ENCODE results near the gene PLEKHN1. TPM values are rescaled to one million over a fixed set of nuclear protein-coding genes. Genes with fewer than 3 reads are reported as not detected.

Gene PLEKHN1
- total and polyA plus RNA-seq, 2 of the 4 experiments (the other 2 are of a cell fraction): 0.54 to 2.1 TPM

- peak within 1 kb of the TSS; percentile 98 for H2AK9ac ChIP-seq (replicated peaks; ENCODE audit: low read depth, low read length, poor library complexity)
- peak within 1 kb of the TSS; percentile 96 for H3K14ac ChIP-seq (replicated peaks; ENCODE audit: low read depth, low read length)
- no peaks in the 10 kb centered on the region for H3K36me3 ChIP-seq (ENCODE audit: control insufficient read depth, insufficient read depth, low read length)
- H2BK120ac ChIP-seq (ENCODE audit: low read depth, low read length): peak within 1 kb of the TSS; percentile 85
- BruUV-seq (replicated peaks): no TSS peak
- H2BK20ac ChIP-seq (ENCODE audit: low read depth, low read length): peak within 1 kb of the TSS; percentile 69
- TF ChIP-seq MAZ (IDR thresholded peaks at IDR 0.05; ENCODE audit: borderline replicate concordance, low read depth, low read length): peak; percentile 33; the same call in 1 of the 2 replicates
- TF ChIP-seq BHLHE40 (IDR thresholded peaks at IDR 0.05; ENCODE audit: low read depth, low read length): peak; percentile 57; the same call in 1 of the 2 replicates
- no peak for TF ChIP-seq RAD21 (IDR thresholded peaks at IDR 0.05; ENCODE audit: low read length)
- no peak for TF ChIP-seq NFE2L2 (IDR thresholded peaks at IDR 0.05; ENCODE audit: low read depth, low read length)
- TF ChIP-seq MXI1 (IDR thresholded peaks at IDR 0.05; ENCODE audit: borderline replicate concordance, low read depth, low read length): peak; percentile 93
- TF ChIP-seq SMC3 (IDR thresholded peaks at IDR 0.05; ENCODE audit: low read depth, low read length): no peak
- TF ChIP-seq ELK1 (IDR thresholded peaks at IDR 0.05; ENCODE audit: borderline replicate concordance, low read depth, low read length): no peak
- no peak for TF ChIP-seq RCOR1 (IDR thresholded peaks at IDR 0.05; ENCODE audit: insufficient replicate concordance, low read length)
- peak; percentile 85 for TF ChIP-seq POLR2A (IDR thresholded peaks at IDR 0.05; ENCODE audit: low read depth, low read length)
- in situ Hi-C loops (cut with MboI; ENCODE audit: low sequenced_read_pairs) (no loop called here), dilution Hi-C loops (cut with HindIII; ENCODE audit: low sequenced_read_pairs, unreplicated experiment) (no loop called here), intact Hi-C loops (cut with micrococcal nuclease) (loop anchor here (2.0 kb wide), 1 partner anchor 27 kb away; no protein-coding TSS in a partner anchor)
- H2BK5ac ChIP-seq (ENCODE audit: low read depth, low read length, poor library complexity, severe bottlenecking): peak within 1 kb of the TSS; percentile 75
- peak within 1 kb of the TSS; percentile 56 for H3K18ac ChIP-seq (ENCODE audit: low read depth, low read length)
- no peaks in the 10 kb centered on the region for H3K9me1 ChIP-seq (ENCODE audit: insufficient read depth, low read length)
- H3K79me1 ChIP-seq (ENCODE audit: low read depth in 1 of 2, low read length in 2 of 2): peaks cover 0 to 11% of the 10 kb centered on the region in 2 experiments; a peak in 2 of 4 replicates
- ATAC-seq (ENCODE audit: low read depth): peak; percentile 95
- H2AK5ac ChIP-seq (ENCODE audit: low read depth, low read length): peak within 1 kb of the TSS; percentile 92
- peak; percentile 83 for DNase-seq
- H3K9ac ChIP-seq (ENCODE audit: low read depth, low read length): peak within 1 kb of the TSS; percentile 79
- H3K4me1 ChIP-seq (ENCODE audit: control insufficient read depth, insufficient read depth, low read length): peaks cover 4% of the 10 kb centered on the region
- H2BK15ac ChIP-seq (ENCODE audit: low read depth, low read length): peak within 1 kb of the TSS; percentile 86; the same call in 2 of the 3 replicates
- H3K27ac ChIP-seq (ENCODE audit: insufficient read depth, low read length): peak within 1 kb of the TSS; percentile 82
- H3K4ac ChIP-seq (ENCODE audit: low read depth, low read length): peak within 1 kb of the TSS; percentile 88
- H3K27me3 ChIP-seq (ENCODE audit: control insufficient read depth, insufficient read depth, low read length): no peaks in the 10 kb centered on the region
- peak within 1 kb of the TSS; percentile 86 for H3K4me2 ChIP-seq (ENCODE audit: low read depth, low read length)
- peak within 1 kb of the TSS; percentile 35 for H4K5ac ChIP-seq (ENCODE audit: low read depth, low read length)
- H4K20me1 ChIP-seq (ENCODE audit: insufficient read depth, low read length): no peaks in the 10 kb centered on the region
- H4K8ac ChIP-seq (ENCODE audit: low read depth in 2 of 2, low read length in 2 of 2): peak within 1 kb of the TSS; percentile 68 to 96
- ChIA-PET POLR2A (ENCODE audit: unreplicated experiment) (interaction anchor here (0.6 kb wide), 1 partner anchor 288 kb away, joined by 7 read pairs; no protein-coding TSS in a partner anchor), CTCF (interaction anchor here (0.7 kb wide), 1 partner anchor 12 kb away, joined by 3 read pairs; no protein-coding TSS in a partner anchor)
- H2AFZ ChIP-seq (replicated peaks; ENCODE audit: low read length, poor library complexity): peak within 1 kb of the TSS; percentile 99
- H3K4me3 ChIP-seq (ENCODE audit: insufficient read depth, low read depth, low read length): peak within 1 kb of the TSS; percentile 54
- 9% methylated on average over 16 of the region's 30 CpGs; no CpG with 5 or more reads in 1 of the 2 experiments for WGBS, 2 experiments (ENCODE audit: extremely low coverage in 2 of 2, insufficient read length in 1 of 2)
- H3K23ac ChIP-seq (ENCODE audit: low read depth, low read length): peak within 1 kb of the TSS; percentile 96
- peak within 1 kb of the TSS; percentile 92 for H3K56ac ChIP-seq (ENCODE audit: extremely low read depth, insufficient read depth, low read length)
- peak within 1 kb of the TSS; percentile 94 for H4K91ac ChIP-seq (ENCODE audit: insufficient read depth, low read depth, low read length)
- no peaks in the 10 kb centered on the region for H3K9me3 ChIP-seq (ENCODE audit: control insufficient read depth, insufficient read depth, low read length)
Observed at GRCh38 chr1:1013105-1013921, 47.0 kb downstream of the PLEKHN1 start, which contains the start of gene ISG15. Gene ISG15 (plus strand): TSS chr1:1013497. CDS start chr1:1013574, 77 bp downstream.
